Esophagus (tissue), 2 donors: Measurements from ENCODE around the gene CASZ1. TPM values are rescaled to one million over a fixed set of nuclear protein-coding genes. Genes with fewer than 3 reads are reported as not detected.

Experiments
- H3K27ac ChIP-seq, 2 donors: one replicate each; pipeline ENCODE4 v1.5.1; 2013; ENCODE audit warnings: low read depth in 2 of 2, mild to moderate bottlenecking in 2 of 2, inconsistent platforms in 1 of 2, low read length in 1 of 2, moderate library complexity in 1 of 2
- H3K27me3 ChIP-seq, 2 donors: one replicate each; pipeline ENCODE4 v1.6.1; 2013; ENCODE audit warnings: low read length in 2 of 2, control low read depth in 1 of 2, mild to moderate bottlenecking in 1 of 2; ENCODE audit not compliant: insufficient read depth in 2 of 2, control insufficient read depth in 1 of 2
- H3K36me3 ChIP-seq, 2 donors: one replicate each; pipeline ENCODE4 v1.6.1; 2013; ENCODE audit warnings: low read length in 1 of 2; ENCODE audit not compliant: control insufficient read depth in 2 of 2, insufficient read depth in 2 of 2
- H3K4me1 ChIP-seq, 2 donors: one replicate each; pipeline ENCODE4 v1.6.1; 2013; ENCODE audit warnings: low read length in 1 of 2; ENCODE audit not compliant: control insufficient read depth in 2 of 2, insufficient read depth in 2 of 2
- H3K4me3 ChIP-seq, 2 donors: one replicate each; pipeline ENCODE4 v1.5.1; 2013; ENCODE audit warnings: low read length in 2 of 2, mild to moderate bottlenecking in 2 of 2, low read depth in 1 of 2, moderate library complexity in 1 of 2
- H3K9me3 ChIP-seq, 2 donors: one replicate each; pipeline ENCODE4 v1.6.1; 2013; ENCODE audit warnings: mild to moderate bottlenecking in 2 of 2, low read depth in 1 of 2, low read length in 1 of 2, moderate library complexity in 1 of 2; ENCODE audit not compliant: control insufficient read depth in 2 of 2, insufficient read depth in 1 of 2
- WGBS, 2 donors: extraction: QIAGEN DNeasy Blood & Tissue Kit; methylation state at CpG; one replicate each; pipeline ENCODE4 v1.1.7; 2013; 5-methylcytosine and 5-hydroxymethylcytosine counted together
- polyA plus RNA-seq, 2 donors: library from polyadenylated mRNA; stranded (reverse); fragments of 200-250 nt; gene quantifications; one replicate each; pipeline ENCODE4 v1.2.3, GENCODE V29; 2013
- donor health status: healthy with polysubstance abuse.
- donor health status: Bipolar disorder and iron deficiency.

The CASZ1 gene
- polyA plus RNA-seq, 2 donors = 10.8 to 18.1 TPM

- H3K4me3 ChIP-seq = no peak overlapping the region
- peak overlapping the region; percentile 89 to 92 for H3K27ac ChIP-seq
- no peaks in the 10 kb centered on the region for H3K9me3 ChIP-seq
- no peaks in the 10 kb centered on the region for H3K27me3 ChIP-seq
- 42 to 56% methylated on average over 17 to 18 of the region's 18 CpGs for WGBS, 2 donors
- peaks cover 0 to 14% of the 10 kb centered on the region in 2 donors for H3K36me3 ChIP-seq
- H3K4me1 ChIP-seq = peaks cover 11 to 22% of the 10 kb centered on the region in 2 donors
Measured at GRCh38 chr1:10635992-10636391, 160.5 kb downstream of the CASZ1 start.

DNA sequence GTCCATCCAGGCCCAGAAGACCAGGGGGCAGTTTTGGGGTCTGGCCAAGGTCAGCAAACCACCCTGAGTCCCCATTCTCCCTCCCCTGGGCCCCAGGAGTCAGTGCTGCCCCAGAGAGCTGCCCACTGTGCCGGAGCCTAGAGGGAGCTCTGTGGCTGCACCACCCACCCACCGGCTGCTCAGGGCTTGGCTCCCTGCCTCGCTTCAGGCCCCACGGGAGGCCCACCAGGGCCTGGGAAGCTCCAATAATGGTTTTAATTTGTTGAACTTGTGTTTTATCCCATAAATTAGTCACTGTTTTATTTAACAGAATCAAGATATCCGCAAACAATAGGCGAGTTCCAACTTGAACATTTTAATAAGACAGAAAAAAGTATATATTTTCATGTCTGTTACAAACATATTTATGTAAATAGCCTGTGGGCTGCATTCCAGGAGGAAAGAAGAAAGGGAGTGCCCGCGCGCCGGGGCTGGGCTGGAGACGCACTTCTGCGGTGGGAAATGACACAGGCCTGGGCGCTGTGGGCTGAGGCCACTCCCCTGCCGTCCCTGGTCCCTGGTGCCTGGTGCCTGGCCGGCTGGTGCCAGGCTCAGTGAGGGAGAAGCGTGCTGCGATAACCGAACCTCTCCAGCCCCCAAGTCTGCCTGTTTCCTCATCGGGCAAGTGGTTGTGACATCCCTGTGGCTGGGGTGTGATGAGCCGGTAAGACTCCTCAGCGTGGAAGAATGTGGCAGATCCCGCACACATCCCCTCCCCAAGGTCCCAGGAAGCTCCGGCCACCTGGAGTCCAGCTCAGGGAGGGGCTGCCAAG, 161.2 kb downstream of the CASZ1 start:
- 30 to 45% methylated on average over 23 of the region's 23 CpGs for WGBS, 2 donors
- Histone ChIP-seq H3K9me3 (no peaks in the 10 kb centered on the region), H3K4me3 (no peak overlapping the region), H3K27ac (peak overlapping the region; percentile 89 to 92), H3K4me1 (peaks cover 11 to 22% of the 10 kb centered on the region in 2 donors), H3K27me3 (no peaks in the 10 kb centered on the region), H3K36me3 (peaks cover 0 to 12% of the 10 kb centered on the region in 2 donors)

GRCh38 chr1:10634428-10635084, 161.9 kb downstream of the CASZ1 start:
- 38 to 48% methylated on average over 21 to 23 of the region's 23 CpGs for WGBS, 2 donors
- Histone ChIP-seq H3K27ac (peak overlapping the region; percentile 89 to 92), H3K36me3 (peaks cover 0 to 13% of the 10 kb centered on the region in 2 donors), H3K27me3 (no peaks in the 10 kb centered on the region), H3K4me3 (no peak overlapping the region), H3K4me1 (peaks cover 11 to 22% of the 10 kb centered on the region in 2 donors), H3K9me3 (no peaks in the 10 kb centered on the region)

DNA sequence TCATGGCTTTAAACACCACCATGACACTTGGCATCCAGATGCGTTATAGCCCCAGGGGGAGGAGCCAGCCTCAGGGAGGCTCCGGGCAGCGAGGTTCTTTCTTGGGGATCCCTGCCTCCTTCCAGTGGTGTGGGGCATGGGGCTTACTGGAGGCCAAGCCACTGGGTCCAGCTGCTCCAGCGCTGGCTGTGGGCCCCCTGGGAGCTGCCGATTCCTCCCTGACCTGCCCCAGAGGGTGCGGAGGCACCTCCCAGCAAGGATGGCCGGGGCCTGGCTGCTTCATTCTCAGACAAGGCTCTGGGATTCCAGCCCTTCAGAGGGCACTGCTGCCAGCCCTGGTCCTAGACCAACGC, 162.4 kb downstream of the CASZ1 start:
- Histone ChIP-seq H3K27ac (peak overlapping the region; percentile 89 to 92), H3K27me3 (no peaks in the 10 kb centered on the region), H3K36me3 (peaks cover 0 to 13% of the 10 kb centered on the region in 2 donors), H3K4me1 (peaks cover 11 to 22% of the 10 kb centered on the region in 2 donors), H3K9me3 (no peaks in the 10 kb centered on the region), H3K4me3 (no peak overlapping the region)
- 79 to 80% methylated on average over 7 to 8 of the region's 8 CpGs for WGBS, 2 donors

GRCh38 chr1:10633416-10633815, 163.0 kb downstream of the CASZ1 start:
- peaks cover 8 to 22% of the 10 kb centered on the region in 2 donors for H3K4me1 ChIP-seq
- peaks cover 0 to 11% of the 10 kb centered on the region in 2 donors for H3K36me3 ChIP-seq
- 93% methylated on average over 10 of the region's 10 CpGs for WGBS, 2 donors
- H3K9me3 ChIP-seq = no peaks in the 10 kb centered on the region
- H3K27me3 ChIP-seq = no peaks in the 10 kb centered on the region
- H3K4me3 ChIP-seq = no peak overlapping the region
- peak overlapping the region in 1 of 2 donors; percentile 22 for H3K27ac ChIP-seq

- peaks cover 0 to 9% of the 10 kb centered on the region in 2 donors for H3K36me3 ChIP-seq
- H3K9me3 ChIP-seq = no peaks in the 10 kb centered on the region
- no peaks in the 10 kb centered on the region for H3K27me3 ChIP-seq
- peak overlapping the region; percentile 5 to 6 for H3K27ac ChIP-seq
- peaks cover 7 to 22% of the 10 kb centered on the region in 2 donors for H3K4me1 ChIP-seq
- no peak overlapping the region for H3K4me3 ChIP-seq
- WGBS, 2 donors = 72 to 86% methylated on average over 14 of the region's 14 CpGs
Measured at GRCh38 chr1:10632691-10633090, 163.8 kb downstream of the CASZ1 start.

DNA sequence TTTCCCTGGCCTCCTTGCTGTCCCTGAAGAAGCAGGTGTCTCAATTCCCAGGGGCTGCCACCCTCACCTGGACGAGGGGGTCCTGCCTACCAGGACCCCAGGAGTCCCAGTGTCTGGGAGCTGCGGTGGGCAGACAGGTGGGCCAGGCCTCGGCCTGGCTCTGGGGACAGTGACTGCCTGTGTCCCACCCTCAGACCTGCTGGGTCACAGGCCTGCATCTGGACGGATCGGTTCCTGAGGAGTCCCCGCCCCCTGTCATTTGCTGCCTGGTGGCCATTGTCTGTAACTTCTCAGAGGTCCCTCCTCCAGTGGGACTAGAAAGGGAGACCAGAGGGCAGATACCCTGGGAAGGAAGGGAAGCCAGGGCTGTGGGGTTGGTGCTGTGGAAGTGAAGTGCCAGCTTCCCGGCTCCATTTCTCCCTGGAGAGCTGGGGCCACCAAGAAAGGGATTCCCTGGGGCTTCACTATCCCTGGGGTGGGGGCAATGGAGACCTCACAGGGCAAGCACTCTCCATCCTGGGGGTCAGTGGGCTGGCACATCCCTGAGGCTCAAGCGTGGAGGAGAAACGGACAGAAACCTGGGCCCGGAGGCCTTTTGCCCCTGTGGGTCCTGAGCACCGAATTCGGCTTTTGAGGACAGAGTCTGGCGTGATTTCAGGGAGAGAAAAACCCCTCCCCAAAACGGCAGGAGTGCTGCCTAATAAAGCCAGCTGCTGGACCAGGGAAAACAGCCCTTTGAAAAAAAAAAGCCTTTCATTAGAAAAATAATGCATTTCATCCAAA, 164.4 kb downstream of the CASZ1 start:
- 77 to 79% methylated on average over 14 of the region's 14 CpGs for WGBS, 2 donors
- Histone ChIP-seq H3K27ac (peak overlapping the region; percentile 6 to 20), H3K4me3 (no peak overlapping the region), H3K27me3 (no peaks in the 10 kb centered on the region), H3K36me3 (peaks cover 0 to 9% of the 10 kb centered on the region in 2 donors), H3K9me3 (no peaks in the 10 kb centered on the region), H3K4me1 (peaks cover 7 to 22% of the 10 kb centered on the region in 2 donors)

- WGBS, 2 donors = 90 to 92% methylated on average over 20 of the region's 20 CpGs
- H3K27ac ChIP-seq = peak overlapping the region in 1 of 2 donors; percentile 20
Measured at GRCh38 chr1:10631121-10631810, 165.2 kb downstream of the CASZ1 start.

DNA sequence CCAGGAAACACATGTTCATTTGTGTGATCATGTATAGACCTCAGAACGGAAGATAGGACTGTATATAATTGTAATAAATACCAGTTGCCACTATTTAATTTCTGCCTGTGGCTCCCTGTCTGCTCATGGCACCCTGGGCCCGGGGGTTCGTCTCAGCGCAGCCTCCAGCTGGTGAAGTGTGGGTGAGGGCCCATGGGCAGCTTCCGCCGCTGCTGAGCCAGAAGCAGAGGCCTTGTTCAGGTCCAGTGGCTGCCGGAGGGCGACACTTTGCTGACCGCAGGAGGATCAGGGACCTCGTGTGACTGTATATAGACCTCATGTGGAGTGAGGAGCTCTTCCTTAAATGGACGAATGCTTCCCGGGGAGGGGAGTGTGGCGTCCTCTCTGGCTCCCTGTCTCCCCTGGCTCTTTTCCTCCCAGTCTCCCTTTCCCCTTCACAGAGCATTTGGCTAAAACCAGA, 165.8 kb downstream of the CASZ1 start:
- peaks cover 7 to 16% of the 10 kb centered on the region in 2 donors for H3K4me1 ChIP-seq

More at GRCh38 chr1:10631121-10631810, 165.2 kb downstream of the CASZ1 start:
- Histone ChIP-seq H3K36me3 (peaks cover 0 to 14% of the 10 kb centered on the region in 2 donors), H3K4me3 (no peak overlapping the region), H3K9me3 (no peaks in the 10 kb centered on the region), H3K27me3 (no peaks in the 10 kb centered on the region), H3K4me1 (peaks cover 7 to 21% of the 10 kb centered on the region in 2 donors)

More for the DNA sequence above, 165.8 kb downstream of the CASZ1 start:
- Histone ChIP-seq H3K27ac (peak overlapping the region in 1 of 2 donors; percentile 24), H3K4me3 (no peak overlapping the region), H3K27me3 (no peaks in the 10 kb centered on the region), H3K9me3 (no peaks in the 10 kb centered on the region), H3K36me3 (peaks cover 0 to 15% of the 10 kb centered on the region in 2 donors)
- WGBS, 2 donors = 88 to 91% methylated on average over 13 of the region's 13 CpGs
